HG02763 (cell line): ENCODE results near the gene PSMD12.
A peak's percentile ranks its signal among the peaks of the same experiment; 100 is the strongest.
"Not testable (repeated sequence)": the region's sequence is repeated elsewhere in the genome, so short reads cannot be mapped to it uniquely, and the experiment has no call there.

Source experiments
- ATAC-seq: cut with Tn5 transposase; IDR thresholded peaks from one replicate; pipeline ENCODE4 v1.9.1; 2021; ENCODE audit warnings: mild to moderate bottlenecking, moderate library complexity; ENCODE audit not compliant: unreplicated experiment

Gene PSMD12

GRCh38 chr17:67388536-67388935 lies 22.2 kb upstream of the PSMD12 start:
- not testable (repeated sequence) for ATAC-seq

GRCh38 chr17:67386965-67387551 lies 20.7 kb upstream of the PSMD12 start:
- ATAC-seq = no peak

- no peak for ATAC-seq
Measured at GRCh38 chr17:67385122-67385988, 19.0 kb upstream of the PSMD12 start.

GRCh38 chr17:67381929-67382257 lies 15.5 kb upstream of the PSMD12 start:
- no peak for ATAC-seq

GRCh38 chr17:67379251-67379630 lies 12.9 kb upstream of the PSMD12 start:
- no peak for ATAC-seq

- ATAC-seq = peak; percentile 30
Measured at GRCh38 chr17:67378454-67379250, 12.3 kb upstream of the PSMD12 start.

GRCh38 chr17:67377488-67378453 lies 11.4 kb upstream of the PSMD12 start:
- peak; percentile 18 for ATAC-seq

GRCh38 chr17:67376737-67377487 lies 10.5 kb upstream of the PSMD12 start, which contains the start of gene PITPNC1:
TSS of gene PITPNC1 (plus strand) at chr17:67377281.
- ATAC-seq = peak; percentile 67

GRCh38 chr17:67376415-67376736 lies 10.0 kb upstream of the PSMD12 start:
- no peak for ATAC-seq

GRCh38 chr17:67375716-67376115 lies 9.3 kb upstream of the PSMD12 start:
- no peak for ATAC-seq

- no peak for ATAC-seq
Measured at GRCh38 chr17:67375054-67375427, 8.7 kb upstream of the PSMD12 start.

GRCh38 chr17:67374329-67375053 lies 8.1 kb upstream of the PSMD12 start:
- peak; percentile 32 for ATAC-seq

- ATAC-seq = no peak
Measured at GRCh38 chr17:67372751-67373150, 6.4 kb upstream of the PSMD12 start.

- no peak for ATAC-seq
Measured at GRCh38 chr17:67369676-67370075, 3.3 kb upstream of the PSMD12 start.

- ATAC-seq = no peak
Measured at GRCh38 chr17:67365738-67366192, 612 bp downstream of the PSMD12 start.

- no peak for ATAC-seq
Measured at GRCh38 chr17:67364847-67365737, 1.3 kb downstream of the PSMD12 start.

- ATAC-seq = no peak
Measured at GRCh38 chr17:67362173-67362572, 4.2 kb downstream of the PSMD12 start.

GRCh38 chr17:67360880-67361279 lies 5.5 kb downstream of the PSMD12 start:
- no peak for ATAC-seq
